Ishikawa (cell line): Measurements from ENCODE around the gene NOL4L.

Source experiments
- CEBPB ChIP-seq: IDR thresholded peaks from 2 replicates; pipeline ENCODE4 v1.6.1; 2012
- CREB1 ChIP-seq: IDR thresholded peaks from 2 replicates; pipeline ENCODE4 v1.6.1; 2012; ENCODE audit warnings: low read depth
- EGR1 ChIP-seq: IDR thresholded peaks from 2 replicates; pipeline ENCODE4 v1.6.1; 2012
- EP300 ChIP-seq: IDR thresholded peaks from 2 replicates; pipeline ENCODE4 v1.6.1; 2012; ENCODE audit warnings: borderline replicate concordance
- FOXM1 ChIP-seq: IDR thresholded peaks from 2 replicates; pipeline ENCODE4 v1.6.1; 2012; ENCODE audit warnings: low read depth, borderline replicate concordance
- MAX ChIP-seq: IDR thresholded peaks from 2 replicates; pipeline ENCODE4 v1.6.1; 2012
- NFIC ChIP-seq: IDR thresholded peaks from 2 replicates; pipeline ENCODE4 v1.6.1; 2012
- RAD21 ChIP-seq: IDR thresholded peaks from 2 replicates; pipeline ENCODE4 v1.6.1; 2012; ENCODE audit warnings: low read depth
- TAF1 ChIP-seq: IDR thresholded peaks from 2 replicates; pipeline ENCODE4 v1.6.1; 2012; ENCODE audit warnings: low read depth, mild to moderate bottlenecking
- TCF12 ChIP-seq: IDR thresholded peaks from 2 replicates; pipeline ENCODE4 v1.6.1; 2012; ENCODE audit warnings: low read depth
- TEAD4 ChIP-seq: IDR thresholded peaks from 2 replicates; pipeline ENCODE4 v1.6.1; 2012
- USF1 ChIP-seq: IDR thresholded peaks from 2 replicates; pipeline ENCODE4 v1.6.1; 2012
- YY1 ChIP-seq: IDR thresholded peaks from 2 replicates; pipeline ENCODE4 v1.6.1; 2012; ENCODE audit warnings: low read depth
- ZBTB7A ChIP-seq: IDR thresholded peaks from 2 replicates; pipeline ENCODE4 v1.6.1; 2012; ENCODE audit warnings: low read depth
- TF ChIP-seq, protein P1 (sequence below): IDR thresholded peaks from 2 replicates; pipeline ENCODE4 v1.6.1; 2012; ENCODE audit warnings: low read depth, mild to moderate bottlenecking

Gene NOL4L

DNA sequence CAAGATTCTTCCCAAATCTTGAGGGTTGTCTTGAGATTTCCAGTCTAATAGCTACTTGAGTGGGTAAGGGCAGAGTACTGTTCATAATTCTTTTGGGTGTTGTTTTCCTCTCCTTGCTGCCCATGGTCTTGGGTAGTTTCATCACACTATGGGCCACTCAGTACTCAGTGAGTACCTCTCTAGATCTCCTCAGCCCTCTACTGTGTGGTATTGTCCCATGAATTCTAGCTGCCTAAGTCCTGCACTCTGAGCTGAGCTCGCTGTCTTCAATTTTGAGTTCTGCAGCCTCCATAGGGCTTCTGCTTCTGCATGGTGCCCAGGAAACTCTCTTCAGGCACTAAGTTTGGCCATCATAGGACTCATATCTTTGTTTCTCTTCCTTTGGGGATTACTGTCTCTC, 184.7 kb downstream of the NOL4L start:
- TF ChIP-seq EP300 = no peak

DNA sequence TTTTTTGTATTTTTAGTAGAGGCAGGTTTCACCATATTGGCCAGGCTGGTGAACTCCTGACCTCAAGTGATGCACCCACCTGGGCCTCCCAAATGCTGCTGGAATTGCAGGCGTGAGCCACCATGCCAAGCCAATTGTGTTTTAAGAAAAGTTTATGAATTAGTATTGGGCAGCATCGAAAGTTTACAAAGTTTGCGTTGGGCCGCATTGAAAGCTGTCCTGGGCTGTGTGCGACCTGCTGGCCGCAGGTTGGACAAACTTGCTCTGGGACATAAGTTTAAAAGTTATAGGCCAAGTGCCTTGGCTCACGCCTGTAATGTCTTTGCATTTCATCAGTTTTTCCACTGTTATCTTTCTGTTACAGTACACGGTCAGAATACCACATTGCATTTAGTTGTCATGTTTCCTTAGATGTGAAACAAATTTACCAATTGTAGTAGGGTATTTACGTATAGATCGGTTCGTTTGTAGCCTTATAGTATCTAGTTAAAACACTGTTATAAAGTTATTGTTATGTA, 187.5 kb downstream of the NOL4L start:
- TF ChIP-seq NFIC (no peak), TEAD4 (no peak), RAD21 (no peak), CEBPB (no peak), CREB1 (no peak), USF1 (no peak), TCF12 (no peak), EGR1 (no peak), FOXM1 (no peak), ZBTB7A (no peak), YY1 (no peak), EP300 (no peak), MAX (no peak), TAF1 (no peak)
- TF ChIP-seq, protein P1, sequence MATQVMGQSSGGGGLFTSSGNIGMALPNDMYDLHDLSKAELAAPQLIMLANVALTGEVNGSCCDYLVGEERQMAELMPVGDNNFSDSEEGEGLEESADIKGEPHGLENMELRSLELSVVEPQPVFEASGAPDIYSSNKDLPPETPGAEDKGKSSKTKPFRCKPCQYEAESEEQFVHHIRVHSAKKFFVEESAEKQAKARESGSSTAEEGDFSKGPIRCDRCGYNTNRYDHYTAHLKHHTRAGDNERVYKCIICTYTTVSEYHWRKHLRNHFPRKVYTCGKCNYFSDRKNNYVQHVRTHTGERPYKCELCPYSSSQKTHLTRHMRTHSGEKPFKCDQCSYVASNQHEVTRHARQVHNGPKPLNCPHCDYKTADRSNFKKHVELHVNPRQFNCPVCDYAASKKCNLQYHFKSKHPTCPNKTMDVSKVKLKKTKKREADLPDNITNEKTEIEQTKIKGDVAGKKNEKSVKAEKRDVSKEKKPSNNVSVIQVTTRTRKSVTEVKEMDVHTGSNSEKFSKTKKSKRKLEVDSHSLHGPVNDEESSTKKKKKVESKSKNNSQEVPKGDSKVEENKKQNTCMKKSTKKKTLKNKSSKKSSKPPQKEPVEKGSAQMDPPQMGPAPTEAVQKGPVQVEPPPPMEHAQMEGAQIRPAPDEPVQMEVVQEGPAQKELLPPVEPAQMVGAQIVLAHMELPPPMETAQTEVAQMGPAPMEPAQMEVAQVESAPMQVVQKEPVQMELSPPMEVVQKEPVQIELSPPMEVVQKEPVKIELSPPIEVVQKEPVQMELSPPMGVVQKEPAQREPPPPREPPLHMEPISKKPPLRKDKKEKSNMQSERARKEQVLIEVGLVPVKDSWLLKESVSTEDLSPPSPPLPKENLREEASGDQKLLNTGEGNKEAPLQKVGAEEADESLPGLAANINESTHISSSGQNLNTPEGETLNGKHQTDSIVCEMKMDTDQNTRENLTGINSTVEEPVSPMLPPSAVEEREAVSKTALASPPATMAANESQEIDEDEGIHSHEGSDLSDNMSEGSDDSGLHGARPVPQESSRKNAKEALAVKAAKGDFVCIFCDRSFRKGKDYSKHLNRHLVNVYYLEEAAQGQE = no peak

GRCh38 chr20:32396646-32397160, 188.4 kb downstream of the NOL4L start:
- no peak for TF ChIP-seq USF1
- no peak for TF ChIP-seq TCF12
- no peak for TF ChIP-seq CEBPB
- no peak for TF ChIP-seq RAD21
- TF ChIP-seq, protein P1 = no peak
- TF ChIP-seq EGR1 = no peak
- no peak for TF ChIP-seq CREB1
- no peak for TF ChIP-seq YY1

DNA sequence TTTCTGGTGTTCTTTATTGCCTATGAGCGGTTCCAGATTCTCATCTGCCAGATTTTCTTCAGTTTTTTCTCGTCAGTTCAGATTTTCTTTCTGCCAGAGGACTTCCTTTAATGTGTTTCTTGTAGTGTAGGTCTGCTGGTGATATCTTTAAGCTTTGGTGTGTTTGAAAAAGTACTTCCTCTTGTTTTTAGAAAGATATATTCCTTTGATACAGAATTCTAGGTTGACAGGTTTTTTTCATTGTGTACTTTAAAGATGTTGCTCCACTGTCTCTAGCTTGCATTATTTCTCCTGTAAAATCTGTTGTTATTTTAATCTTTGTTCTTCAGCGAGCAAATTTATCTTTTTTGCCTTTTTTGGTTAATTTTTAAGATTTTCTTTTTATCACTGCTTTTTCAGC, 190.1 kb downstream of the NOL4L start:
- no peak for TF ChIP-seq CREB1
- no peak for TF ChIP-seq TCF12
- TF ChIP-seq EP300 = no peak
- TF ChIP-seq RAD21 = no peak
- no peak for TF ChIP-seq TEAD4
- no peak for TF ChIP-seq EGR1
- no peak for TF ChIP-seq ZBTB7A
- TF ChIP-seq CEBPB = no peak
- TF ChIP-seq YY1 = no peak
- no peak for TF ChIP-seq USF1
- TF ChIP-seq FOXM1 = no peak
- TF ChIP-seq MAX = no peak
- no peak for TF ChIP-seq TAF1
- TF ChIP-seq NFIC = no peak
- TF ChIP-seq, protein P1 = no peak
